Activated T-helper 1 cell treated with Interleukin-2 at 50 U/mL for 16 hours (primary cell): Measurements from ENCODE around the gene ZMAT5.

ENCODE experiments used
- DNase-seq: peaks from one replicate; pipeline ENCODE4 v3.0.0-alpha.2; 2020; ENCODE audit warnings: low read depth

The ZMAT5 gene

GRCh38 chr22:29729161-29729560 is 37.6 kb downstream of the ZMAT5 start:
- no peak for DNase-seq

GRCh38 chr22:29727131-29727523 is 39.7 kb downstream of the ZMAT5 start:
- DNase-seq: no peak

DNA sequence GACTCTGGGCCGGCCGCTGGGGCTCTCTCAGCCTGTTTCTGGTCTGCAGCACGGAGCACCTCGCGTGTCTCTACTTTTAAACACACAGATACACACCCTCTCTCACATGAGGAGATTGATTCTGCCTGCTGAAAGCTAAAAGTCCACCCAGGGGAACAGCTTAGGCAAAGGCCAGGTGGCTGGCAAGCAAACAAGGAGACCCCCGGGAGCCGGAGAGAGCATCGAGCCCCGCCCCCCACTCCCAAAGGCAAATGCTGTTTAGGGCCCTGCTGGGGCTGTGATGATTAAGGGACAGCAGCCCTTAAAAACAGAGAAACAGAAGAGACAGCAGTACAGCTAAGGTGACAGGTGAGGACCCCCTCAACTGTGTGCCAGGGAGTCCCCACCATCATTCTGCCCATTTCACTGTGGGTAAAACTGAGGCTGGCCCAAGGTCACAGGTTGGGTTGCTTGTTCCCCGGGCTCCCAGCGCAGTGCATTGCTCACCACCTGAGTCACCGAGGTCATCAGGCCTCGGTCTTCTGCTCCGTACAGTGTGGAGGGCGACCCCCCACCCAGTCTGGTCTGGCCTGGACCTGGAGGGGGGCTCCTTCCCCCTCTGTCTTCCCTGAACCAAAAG is 40.2 kb downstream of the ZMAT5 start:
- no peak for DNase-seq

DNA sequence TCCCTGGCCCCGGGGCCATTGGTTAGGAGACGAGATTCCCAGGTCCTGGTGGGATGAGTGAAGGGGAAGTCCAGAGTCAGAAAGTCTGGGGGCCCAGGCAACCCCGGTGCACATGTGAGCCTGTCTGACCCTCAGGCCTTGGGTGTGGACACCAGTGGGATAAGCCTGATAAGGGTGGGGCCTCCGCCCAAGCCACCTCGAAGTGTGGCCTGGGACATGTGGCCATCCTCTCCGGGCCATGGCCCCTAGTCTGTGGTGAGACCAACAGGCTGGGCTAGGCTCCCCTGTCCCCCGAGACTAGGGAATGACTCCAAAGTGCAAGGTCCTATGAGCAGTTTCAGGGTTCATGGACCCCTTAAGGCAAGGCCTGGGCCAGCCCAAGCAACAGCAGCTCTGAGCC is 40.7 kb downstream of the ZMAT5 start:
- DNase-seq: no peak

- no peak for DNase-seq
Measured at GRCh38 chr22:29724843-29725242, 42.0 kb downstream of the ZMAT5 start.

DNA sequence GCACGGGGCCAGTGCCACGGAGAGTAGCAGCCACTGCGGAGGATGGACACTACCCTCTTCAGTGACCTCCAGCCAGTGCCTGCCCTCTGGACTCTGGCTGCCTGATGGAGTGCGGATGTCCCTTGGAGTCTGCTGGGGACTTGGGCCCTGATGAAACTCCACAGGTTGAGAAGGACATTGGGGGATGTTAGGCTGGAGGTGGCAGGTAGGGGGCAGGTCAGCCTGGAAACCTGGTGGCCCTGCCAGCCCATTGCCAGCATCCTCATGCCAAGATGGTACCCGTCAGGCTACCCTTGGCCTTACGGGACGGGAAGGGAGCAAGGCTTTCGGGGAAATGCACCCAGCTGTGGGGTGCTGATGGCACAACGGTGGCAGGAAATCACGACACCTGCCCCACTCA is 43.0 kb downstream of the ZMAT5 start:
- no peak for DNase-seq

- DNase-seq: no peak
Measured at GRCh38 chr22:29722587-29722986, 44.2 kb downstream of the ZMAT5 start.

GRCh38 chr22:29722151-29722550 is 44.7 kb downstream of the ZMAT5 start:
- DNase-seq: no peak

- no peak for DNase-seq
Measured at GRCh38 chr22:29720811-29721323, 45.9 kb downstream of the ZMAT5 start.

- no peak for DNase-seq
Measured at GRCh38 chr22:29719899-29720645, 46.7 kb downstream of the ZMAT5 start, which contains the start of gene CABP7. Gene CABP7 (plus strand): TSS chr22:29720003. CDS start chr22:29720425, 422 bp downstream.

DNA sequence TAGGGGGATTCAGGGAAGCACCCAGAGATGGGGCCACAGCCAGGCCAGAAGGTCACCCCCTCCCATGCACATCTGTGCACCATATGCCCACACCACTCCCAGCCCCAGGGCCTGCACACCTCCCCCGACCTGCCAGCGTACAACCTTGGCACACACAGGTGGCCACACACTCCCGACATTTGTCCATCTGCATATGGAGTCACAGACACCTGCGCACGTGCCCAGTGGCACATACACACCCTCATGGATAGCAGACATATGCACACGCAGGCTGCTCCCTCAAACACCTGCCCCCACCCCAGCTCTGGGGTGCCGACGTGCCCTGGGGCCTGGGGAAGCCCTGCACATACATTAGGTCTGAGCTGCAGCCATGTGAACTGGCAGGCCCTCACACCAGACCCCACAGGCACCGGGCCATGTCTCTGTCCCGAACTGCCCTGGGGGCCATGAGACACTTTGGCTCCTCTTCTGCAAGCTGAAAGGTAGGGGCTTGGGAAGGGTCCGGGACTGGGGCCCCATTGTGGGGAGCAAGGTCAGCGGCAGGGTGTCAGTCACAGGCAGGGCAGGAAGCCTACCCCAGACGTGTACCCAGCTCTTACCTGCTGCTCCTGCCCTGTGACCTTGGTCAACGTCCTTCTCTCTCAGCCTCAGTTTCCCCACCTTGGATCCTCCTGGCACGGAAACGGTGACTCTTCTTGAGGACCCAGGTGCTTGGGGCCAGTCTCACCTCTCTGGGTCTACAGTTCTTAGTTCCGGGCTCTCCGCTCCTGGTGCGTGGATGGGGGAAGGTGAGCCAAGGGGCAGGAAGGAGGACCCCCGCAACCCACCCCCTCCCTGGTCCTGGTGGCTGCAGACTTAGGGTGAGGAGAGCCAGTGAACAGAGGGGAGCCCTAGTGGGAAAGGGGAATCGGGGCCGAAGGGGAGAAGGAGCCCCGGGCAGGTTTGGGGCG is 47.6 kb downstream of the ZMAT5 start:
- no peak for DNase-seq

- DNase-seq: no peak
Measured at GRCh38 chr22:29717789-29718188, 49.0 kb downstream of the ZMAT5 start.

DNA sequence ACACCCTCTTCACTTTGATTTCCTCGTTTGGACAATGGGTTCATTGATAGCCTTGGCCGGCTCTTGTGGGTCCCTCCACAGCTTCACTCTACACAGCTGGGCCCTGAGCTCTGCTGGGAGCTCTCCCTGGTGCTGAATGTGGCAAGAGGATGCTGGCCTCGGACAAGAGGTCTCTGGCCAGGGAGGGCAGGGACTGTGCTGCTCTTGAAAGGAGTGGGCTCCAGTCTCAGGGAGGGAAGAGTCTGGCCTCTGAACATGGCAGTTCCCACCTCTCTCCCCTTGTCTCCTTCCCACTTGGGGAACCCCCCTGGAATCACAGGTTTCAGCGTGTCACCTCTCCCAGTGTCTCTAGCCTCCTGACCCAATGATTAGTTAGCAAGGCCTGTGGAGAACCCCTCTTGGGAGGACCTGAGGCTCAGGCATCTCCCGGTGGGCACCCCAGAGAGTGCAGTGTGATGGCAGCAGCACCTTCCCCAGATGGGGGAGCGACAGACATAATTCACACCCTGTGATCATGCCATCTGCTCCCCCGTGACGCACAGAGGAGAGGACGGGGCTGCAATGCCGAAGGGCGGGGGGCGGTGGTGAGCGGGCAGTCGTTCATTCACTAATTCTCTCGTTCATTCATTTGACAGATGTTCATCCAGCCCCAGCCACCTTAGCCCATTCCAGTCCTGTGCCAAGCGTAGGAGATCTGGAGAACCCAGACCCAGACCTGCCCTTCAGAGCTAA is 49.8 kb downstream of the ZMAT5 start:
- no peak for DNase-seq

- DNase-seq: no peak
Measured at GRCh38 chr22:29715705-29716104, 51.1 kb downstream of the ZMAT5 start.

GRCh38 chr22:29715240-29715639 is 51.6 kb downstream of the ZMAT5 start:
- no peak for DNase-seq

- no peak for DNase-seq
Measured at GRCh38 chr22:29713156-29713727, 53.6 kb downstream of the ZMAT5 start.

DNA sequence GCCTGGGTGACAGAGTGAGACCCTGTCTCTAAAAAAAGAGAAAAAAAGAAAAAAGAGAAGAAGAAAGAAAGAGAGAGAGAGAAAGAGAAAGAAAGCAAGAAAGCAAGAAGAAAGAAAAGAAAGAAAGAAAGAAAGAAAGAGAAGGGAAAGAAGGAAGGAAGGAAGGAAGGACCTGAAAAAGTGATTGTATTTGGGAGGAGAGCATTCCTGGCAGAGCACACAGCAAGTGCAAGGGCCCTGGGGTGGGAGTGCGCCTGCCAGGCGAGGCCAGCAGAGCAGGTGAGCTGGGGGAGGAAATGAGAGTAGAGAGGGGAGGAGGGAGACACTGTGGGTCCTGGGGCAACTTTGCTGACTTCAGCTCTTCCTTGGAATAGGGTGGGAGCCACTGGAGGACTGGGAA is 54.7 kb downstream of the ZMAT5 start:
- no peak for DNase-seq

- DNase-seq: no peak
Measured at GRCh38 chr22:29710922-29711593, 55.7 kb downstream of the ZMAT5 start.

DNA sequence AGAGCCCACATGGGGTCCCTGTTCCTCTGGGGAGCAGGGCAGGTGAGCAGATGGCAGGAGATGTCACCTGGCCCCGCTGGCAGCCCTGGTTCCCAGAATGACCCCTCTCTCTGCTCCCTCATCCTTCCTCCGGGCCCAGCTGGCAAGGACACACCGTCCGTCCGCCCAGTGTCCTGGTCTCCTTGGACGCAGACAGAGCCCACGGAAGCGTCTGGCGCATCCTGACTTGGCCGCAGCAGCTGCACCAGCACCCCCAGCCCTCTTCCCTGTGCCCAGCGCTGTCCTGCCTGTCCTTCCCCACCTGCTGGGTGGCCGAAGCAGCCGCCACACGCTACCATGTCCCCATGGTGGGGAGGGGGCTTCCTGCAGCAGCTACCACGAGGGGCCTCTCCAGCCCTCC is 56.6 kb downstream of the ZMAT5 start:
- no peak for DNase-seq

DNA sequence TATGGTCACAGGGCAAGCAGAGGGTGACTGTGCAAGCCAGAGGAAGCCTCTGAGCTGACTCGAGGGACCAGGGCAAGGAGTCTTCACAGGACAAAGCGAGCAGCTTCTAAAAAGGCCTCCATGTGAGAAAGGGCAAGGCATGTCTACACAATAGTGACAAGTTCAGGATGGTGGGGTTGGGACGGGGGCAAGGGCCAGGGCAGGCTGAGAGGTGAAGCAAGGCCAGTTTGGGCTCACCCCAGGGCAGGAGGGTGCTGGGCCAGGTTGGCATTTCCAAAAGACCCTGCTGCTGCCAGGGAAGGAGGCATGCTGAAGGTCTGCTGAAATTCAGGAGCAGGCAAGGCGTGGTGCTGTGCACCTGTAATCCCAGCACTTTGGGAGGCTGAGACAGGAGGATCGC is 59.3 kb downstream of the ZMAT5 start:
- DNase-seq: no peak

GRCh38 chr22:29707010-29707409 is 59.8 kb downstream of the ZMAT5 start:
- DNase-seq: no peak
